ENCODE data around the gene RPL27A. TPM values are rescaled to one million over a fixed set of nuclear protein-coding genes. Genes with fewer than 3 reads are reported as not detected.

RPL27A gene
- total RNA-seq, 4 donors from 2014 or later: 800 to 945 (median 825) TPM

GRCh38 chr11:8731647-8732323 is 49.2 kb downstream of the RPL27A start:
- no peak overlapping the region for H3K4me3 ChIP-seq
- no peak for TF ChIP-seq CTCF (IDR thresholded peaks at IDR 0.05)
- no peak for TF ChIP-seq EP300 (IDR thresholded peaks at IDR 0.05)
- TF ChIP-seq POLR2A (IDR thresholded peaks at IDR 0.05): no peak
- 77 to 87% methylated on average over 3 of the region's 3 CpGs for WGBS, 2 donors
- peaks cover 0 to 20% (median 0%) of the 10 kb centered on the region in 3 donors for H3K36me3 ChIP-seq
- H3K9me3 ChIP-seq: no peaks in the 10 kb centered on the region
- H3K27me3 ChIP-seq: no peaks in the 10 kb centered on the region
- peak overlapping the region in 3 of 4 donors; percentile 63 to 76 (median 73) for H3K27ac ChIP-seq
- H3K4me1 ChIP-seq: peaks cover 0 to 50% (median 25%) of the 10 kb centered on the region in 4 donors
- DNase-seq (ENCODE audit: low spot score in 2 of 2): no peak

DNA sequence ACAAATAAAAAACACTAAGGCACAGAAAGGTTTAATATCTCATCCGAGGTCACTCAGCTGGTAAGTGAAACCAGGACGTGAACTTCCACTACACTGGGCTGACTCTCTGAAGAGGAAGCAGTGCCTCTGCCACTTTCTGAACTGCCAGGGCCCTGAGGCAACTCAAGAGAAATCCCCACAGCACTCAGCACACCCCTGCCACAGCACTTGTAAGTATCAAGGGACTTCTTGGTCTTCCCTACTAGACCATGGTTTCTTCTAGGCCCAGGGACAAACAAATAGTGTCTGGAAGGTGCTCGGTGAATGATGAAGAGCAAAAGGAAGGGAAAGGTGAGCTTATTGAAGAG is 49.7 kb downstream of the RPL27A start:
- H3K9me3 ChIP-seq: no peaks in the 10 kb centered on the region
- no peak for TF ChIP-seq POLR2A (IDR thresholded peaks at IDR 0.05)
- no peak for TF ChIP-seq EP300 (IDR thresholded peaks at IDR 0.05)
- no peak for TF ChIP-seq CTCF (IDR thresholded peaks at IDR 0.05)
- 38 to 54% methylated on average over 3 of the region's 3 CpGs for WGBS, 2 donors
- no peaks in the 10 kb centered on the region for H3K27me3 ChIP-seq
- peaks cover 0 to 20% (median 0%) of the 10 kb centered on the region in 3 donors for H3K36me3 ChIP-seq
- peaks cover 0 to 45% (median 25%) of the 10 kb centered on the region in 4 donors for H3K4me1 ChIP-seq
- H3K4me3 ChIP-seq: no peak overlapping the region
- no peak for DNase-seq (ENCODE audit: low spot score in 2 of 2)
- H3K27ac ChIP-seq: peak overlapping the region; percentile 23 to 76 (median 68)

- Histone ChIP-seq H3K9me3 (no peaks in the 10 kb centered on the region), H3K4me3 (no peak overlapping the region), H3K36me3 (peaks cover 0 to 20% (median 0%) of the 10 kb centered on the region in 3 donors), H3K27me3 (no peaks in the 10 kb centered on the region), H3K4me1 (peaks cover 0 to 41% (median 25%) of the 10 kb centered on the region in 4 donors), H3K27ac (peak overlapping the region; percentile 23 to 76 (median 68))
- DNase-seq (ENCODE audit: low spot score in 2 of 2): peak in 1 of 2 donors; percentile 39
- no peak for TF ChIP-seq CTCF (IDR thresholded peaks at IDR 0.05)
- peak in 1 of 2 donors; percentile 29 for TF ChIP-seq EP300 (IDR thresholded peaks at IDR 0.05)
- TF ChIP-seq POLR2A (IDR thresholded peaks at IDR 0.05): no peak
- 16 to 19% methylated on average over 7 of the region's 7 CpGs for WGBS, 2 donors
Measured at GRCh38 chr11:8732748-8733241, 50.2 kb downstream of the RPL27A start.

DNA sequence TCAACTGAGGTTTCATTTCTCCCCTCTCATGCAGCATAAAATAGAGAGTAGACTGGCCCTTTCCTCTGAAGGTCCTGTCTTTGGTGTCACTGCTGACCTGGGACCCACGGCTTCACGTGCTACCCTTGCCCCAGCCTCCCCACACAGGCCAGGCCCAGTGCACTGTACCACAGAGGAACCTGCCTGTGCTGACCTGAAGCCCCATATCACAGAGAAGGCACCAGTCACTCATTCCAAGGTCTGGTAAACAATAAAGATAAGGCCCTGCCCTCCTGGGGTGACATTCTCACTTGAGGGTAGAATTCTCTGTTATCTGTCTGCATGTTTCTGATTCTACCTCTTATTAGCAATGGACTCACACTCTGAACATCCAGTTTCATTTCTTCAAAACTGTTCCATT is 51.3 kb downstream of the RPL27A start:
- H3K27ac ChIP-seq: peak overlapping the region in 3 of 4 donors; percentile 63 to 76 (median 73)
- H3K36me3 ChIP-seq: peaks cover 0 to 26% (median 0%) of the 10 kb centered on the region in 3 donors
- DNase-seq (ENCODE audit: low spot score in 2 of 2): no peak
- H3K9me3 ChIP-seq: no peaks in the 10 kb centered on the region
- H3K27me3 ChIP-seq: no peaks in the 10 kb centered on the region
- no peak overlapping the region for H3K4me3 ChIP-seq
- TF ChIP-seq POLR2A (IDR thresholded peaks at IDR 0.05) (no peak), EP300 (IDR thresholded peaks at IDR 0.05) (no peak), CTCF (IDR thresholded peaks at IDR 0.05) (no peak)
- WGBS, 2 donors: 96 to 100% methylated on average over 2 of the region's 2 CpGs
- peaks cover 0 to 36% (median 25%) of the 10 kb centered on the region in 4 donors for H3K4me1 ChIP-seq

GRCh38 chr11:8735094-8735493 is 52.5 kb downstream of the RPL27A start:
- Histone ChIP-seq H3K27me3 (no peaks in the 10 kb centered on the region), H3K27ac (no peak overlapping the region), H3K4me1 (peaks cover 0 to 36% (median 25%) of the 10 kb centered on the region in 4 donors), H3K36me3 (peaks cover 0 to 22% (median 0%) of the 10 kb centered on the region in 3 donors), H3K9me3 (no peaks in the 10 kb centered on the region), H3K4me3 (no peak overlapping the region)
- DNase-seq (ENCODE audit: low spot score in 2 of 2): no peak
- TF ChIP-seq EP300 (IDR thresholded peaks at IDR 0.05) (no peak), CTCF (IDR thresholded peaks at IDR 0.05) (no peak), POLR2A (IDR thresholded peaks at IDR 0.05) (no peak)
- WGBS, 2 donors: 79 to 85% methylated on average over 8 of the region's 8 CpGs
